DND-41 (cell line): ENCODE data around the gene HACL1.

Experiments
- ATAC-seq: fragments of 200-7000 bp; cut with Tn5 transposase; 3 replicates; pipeline ENCODE4 v1.9.1; 2021; ENCODE audit warnings: low read depth; ENCODE audit not compliant: insufficient read depth
- DNase-seq: peaks from one replicate; pipeline ENCODE4 v3.0.0-alpha.2; 2020
- H2AFZ ChIP-seq: 2 replicates; pipeline ENCODE4 v1.6.0; 2012; ENCODE audit warnings: low read depth, low read length
- H3K27ac ChIP-seq: 2 replicates; pipeline ENCODE4 v1.5.1; 2012; ENCODE audit warnings: low read length, inconsistent platforms
- H3K27me3 ChIP-seq: fragments of 200-600 bp; sonication (generic); 2 replicates; pipeline ENCODE4 v1.6.0; 2012; ENCODE audit warnings: low read length, mild to moderate bottlenecking, inconsistent platforms; ENCODE audit not compliant: insufficient read depth, poor library complexity
- H3K36me3 ChIP-seq: 2 replicates; pipeline ENCODE4 v1.5.1; 2012; ENCODE audit warnings: low read length, inconsistent platforms; ENCODE audit not compliant: insufficient read depth
- H3K4me1 ChIP-seq: 2 replicates; pipeline ENCODE4 v1.5.1; 2012; ENCODE audit warnings: mild to moderate bottlenecking, low read length; ENCODE audit not compliant: insufficient read depth
- H3K4me2 ChIP-seq: 2 replicates; pipeline ENCODE4 v1.6.0; 2012; ENCODE audit warnings: mild to moderate bottlenecking, moderate library complexity, low read length, inconsistent platforms; ENCODE audit not compliant: insufficient read depth
- H3K4me3 ChIP-seq, 2 experiments: fragments of 200-600 bp in 1 of 2; shearing (Covaris generic) in 1 of 2; 2 replicates each; pipeline ENCODE4 v1.5.1; 2012 to 2016; ENCODE audit warnings: inconsistent platforms in 2 of 2, low read length in 2 of 2, mild to moderate bottlenecking in 2 of 2, low read depth in 1 of 2, moderate library complexity in 1 of 2
- H3K79me2 ChIP-seq: 2 replicates; pipeline ENCODE4 v1.6.0; 2012; ENCODE audit warnings: low read length, inconsistent platforms; ENCODE audit not compliant: insufficient read depth
- H3K9ac ChIP-seq: 2 replicates; pipeline ENCODE4 v1.6.0; 2012; ENCODE audit warnings: low read depth, mild to moderate bottlenecking, inconsistent platforms, low read length, moderate library complexity
- H3K9me3 ChIP-seq: 2 replicates; pipeline ENCODE4 v1.5.1; 2012; ENCODE audit warnings: low read length, moderate library complexity, mild to moderate bottlenecking, inconsistent platforms; ENCODE audit not compliant: insufficient read depth, severe bottlenecking
- H4K20me1 ChIP-seq: 2 replicates; pipeline ENCODE4 v1.6.0; 2012; ENCODE audit warnings: low read length; ENCODE audit not compliant: insufficient read depth
- CTCF ChIP-seq: IDR thresholded peaks from 2 replicates; pipeline ENCODE4 v1.5.1; 2012; ENCODE audit warnings: borderline replicate concordance, low read length, moderate library complexity, mild to moderate bottlenecking; ENCODE audit not compliant: poor library complexity, severe bottlenecking; ENCODE audit errors: extremely low read depth
- EZH2 ChIP-seq: IDR thresholded peaks from 3 replicates; pipeline ENCODE4 v1.6.1; 2012; ENCODE audit warnings: borderline replicate concordance, low read depth, mild to moderate bottlenecking, moderate library complexity, low read length, inconsistent platforms; ENCODE audit not compliant: severe bottlenecking

HACL1 gene

GRCh38 chr3:15576475-15576874, 24.9 kb downstream of the HACL1 start:
- no peak for ATAC-seq

DNA sequence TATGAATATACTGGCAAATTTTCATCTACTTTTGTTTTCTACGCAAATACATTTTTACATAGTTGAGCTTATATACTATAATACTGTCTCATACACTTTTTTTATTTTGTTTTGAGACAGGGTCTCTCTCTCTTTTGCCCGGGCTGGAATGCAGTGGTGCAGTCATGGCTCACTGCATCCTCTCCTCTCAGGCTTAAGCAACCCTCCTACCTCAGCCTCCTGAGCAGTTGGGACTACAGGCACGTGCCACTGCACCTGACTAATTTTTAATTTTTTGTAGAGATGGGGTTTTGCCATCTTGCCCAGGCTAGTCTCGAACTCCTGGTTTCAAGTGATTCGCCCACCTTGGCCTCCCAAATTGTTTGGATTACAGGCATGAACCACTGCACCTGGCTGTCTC, 25.9 kb downstream of the HACL1 start:
- Histone ChIP-seq H3K79me2 (no peaks in the 10 kb centered on the region), H2AFZ (no peak overlapping the region), H3K4me1 (no peaks in the 10 kb centered on the region), H3K4me3 (no peak overlapping the region), H3K9me3 (no peaks in the 10 kb centered on the region), H3K36me3 (peaks cover 39% of the 10 kb centered on the region; the same call in 1 of the 2 replicates), H3K4me2 (no peak overlapping the region), H3K9ac (no peak overlapping the region), H4K20me1 (no peaks in the 10 kb centered on the region), H3K27ac (no peak overlapping the region), H3K27me3 (no peaks in the 10 kb centered on the region)
- no peak for DNase-seq
- TF ChIP-seq EZH2 (no peak), CTCF (no peak)
- ATAC-seq, result no peak

More at GRCh38 chr3:15576475-15576874, 24.9 kb downstream of the HACL1 start:
- no peak for DNase-seq
- no peak overlapping the region for H3K9ac ChIP-seq
- no peaks in the 10 kb centered on the region for H3K9me3 ChIP-seq
- H3K27me3 ChIP-seq, result no peaks in the 10 kb centered on the region
- TF ChIP-seq CTCF (no peak), EZH2 (no peak)
- H3K4me1 ChIP-seq, result no peaks in the 10 kb centered on the region
- no peak overlapping the region for H3K4me2 ChIP-seq
- H3K27ac ChIP-seq, result no peak overlapping the region
- no peak overlapping the region for H2AFZ ChIP-seq
- no peak overlapping the region for H3K4me3 ChIP-seq
- H4K20me1 ChIP-seq, result no peaks in the 10 kb centered on the region
- peaks cover 37% of the 10 kb centered on the region; the same call in 1 of the 2 replicates for H3K36me3 ChIP-seq
- H3K79me2 ChIP-seq, result no peaks in the 10 kb centered on the region

- Histone ChIP-seq H3K79me2 (no peaks in the 10 kb centered on the region), H3K4me2 (no peak overlapping the region), H2AFZ (no peak overlapping the region), H3K9ac (no peak overlapping the region), H3K36me3 (peaks cover 43% of the 10 kb centered on the region), H3K9me3 (no peaks in the 10 kb centered on the region), H3K27me3 (no peaks in the 10 kb centered on the region), H3K27ac (no peak overlapping the region), H3K4me3 (no peak overlapping the region), H3K4me1 (no peaks in the 10 kb centered on the region), H4K20me1 (no peaks in the 10 kb centered on the region)
- DNase-seq (no peak), ATAC-seq (no peak)
- TF ChIP-seq EZH2, result no peak
- TF ChIP-seq CTCF, result no peak
Observed at GRCh38 chr3:15572138-15572537, 29.2 kb downstream of the HACL1 start.

DNA sequence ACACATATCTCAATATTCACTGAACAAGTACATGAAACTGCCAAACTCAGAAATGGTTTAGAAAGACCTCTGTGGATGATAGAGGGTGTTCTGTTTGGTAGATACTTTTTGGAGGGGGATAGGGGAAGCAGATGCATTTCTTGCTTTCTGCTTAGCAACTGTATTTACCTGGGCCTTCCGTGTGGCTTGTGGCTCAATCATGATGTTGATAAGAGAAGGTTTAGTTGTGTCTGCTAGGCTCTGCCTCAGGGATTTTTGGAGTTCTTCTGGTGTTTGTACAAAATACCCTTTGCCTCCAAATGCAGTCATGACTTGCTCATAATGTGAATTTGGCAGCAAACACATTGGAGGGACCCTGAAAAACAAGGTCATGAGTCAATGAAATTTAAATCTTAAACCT, 38.2 kb downstream of the HACL1 start:
- Histone ChIP-seq H3K79me2 (no peaks in the 10 kb centered on the region), H3K4me2 (no peak overlapping the region), H3K9me3 (no peaks in the 10 kb centered on the region), H3K27ac (no peak overlapping the region), H4K20me1 (no peaks in the 10 kb centered on the region), H3K27me3 (no peaks in the 10 kb centered on the region), H3K36me3 (peaks cover 85% of the 10 kb centered on the region), H3K4me1 (no peaks in the 10 kb centered on the region), H3K4me3 (no peak overlapping the region), H3K9ac (no peak overlapping the region), H2AFZ (no peak overlapping the region)
- DNase-seq, result no peak
- no peak for TF ChIP-seq EZH2
- TF ChIP-seq CTCF, result no peak
- no peak for ATAC-seq
